ENCODE measurements around the gene ABHD2. TPM values are rescaled to one million over a fixed set of nuclear protein-coding genes. Genes with fewer than 3 reads are reported as not detected.

The ABHD2 gene
- total and polyA plus RNA-seq, 12 donors, result 5.6 to 316 (median 135) TPM

DNA sequence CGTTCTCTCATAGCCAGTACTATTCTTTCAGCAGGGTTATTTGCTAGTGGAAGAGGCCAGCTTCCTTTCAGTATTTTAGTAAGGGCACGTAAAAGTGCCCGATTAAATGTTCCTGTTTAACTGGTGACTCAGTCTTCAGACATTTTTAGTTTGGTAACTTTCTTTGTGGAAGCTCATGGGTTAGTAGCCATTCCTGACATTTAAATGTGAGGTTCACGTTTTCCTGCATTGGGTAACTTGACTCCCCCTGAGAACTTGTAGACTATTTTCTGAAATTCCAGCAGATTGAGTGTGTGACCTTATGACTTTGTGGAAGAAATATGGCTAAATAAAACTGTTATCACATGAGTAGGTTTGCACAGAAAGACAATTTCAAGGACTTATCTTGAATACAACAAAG lies 16.9 kb downstream of the ABHD2 start:
- WGBS, 4 donors, result 10 to 35% (median 19%) methylated on average over 4 of the region's 4 CpGs
- H3K4me3 ChIP-seq, result no peak overlapping the region
- intact Hi-C loops (cut with DNase I), result no loop called here
- TF ChIP-seq POLR2A (IDR thresholded peaks at IDR 0.05) (no peak), CTCF (IDR thresholded peaks at IDR 0.05) (no peak)
- peaks cover 0 to 3% of the 10 kb centered on the region in 2 donors for H3K36me3 ChIP-seq (replicated peaks in 1 of 2)
- no peaks in the 10 kb centered on the region for H3K9me3 ChIP-seq (replicated peaks in 1 of 3)
- H3K27me3 ChIP-seq, result no peaks in the 10 kb centered on the region
- DNase-seq, result no peak
- H3K4me1 ChIP-seq (replicated peaks in 1 of 2), result peaks cover 50 to 83% of the 10 kb centered on the region in 2 donors
- H3K27ac ChIP-seq, result peak overlapping the region; percentile 35 to 95 (median 85)

DNA sequence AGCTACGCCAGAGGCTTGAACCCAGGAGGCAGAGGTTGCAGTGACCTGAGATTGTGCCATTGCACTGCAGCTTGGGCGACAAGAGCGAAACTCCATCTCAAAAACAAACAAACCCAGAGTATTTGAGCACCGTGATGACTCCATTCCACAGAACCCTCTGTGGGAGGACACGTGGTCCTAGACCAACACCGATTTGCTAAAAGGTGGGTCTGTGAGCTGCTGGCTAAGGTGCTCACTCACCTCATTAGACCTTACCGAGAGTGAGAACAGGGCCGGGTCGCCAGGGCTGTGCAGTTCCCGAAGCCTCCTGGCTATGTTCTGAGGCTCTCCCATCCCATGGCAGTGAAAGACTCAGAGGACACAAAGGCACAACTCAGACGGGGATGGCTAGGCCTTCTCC lies 17.9 kb downstream of the ABHD2 start:
- Histone ChIP-seq H3K4me3 (no peak overlapping the region), H3K27ac (peak overlapping the region in 3 of 5 donors; percentile 85 to 95 (median 90)), H3K9me3 (replicated peaks in 1 of 3) (no peaks in the 10 kb centered on the region), H3K36me3 (replicated peaks in 1 of 2) (no peaks in the 10 kb centered on the region), H3K4me1 (replicated peaks in 1 of 2) (peaks cover 50 to 82% of the 10 kb centered on the region in 2 donors), H3K27me3 (no peaks in the 10 kb centered on the region)
- DNase-seq, result no peak
- TF ChIP-seq POLR2A (IDR thresholded peaks at IDR 0.05), result no peak
- no peak for TF ChIP-seq CTCF (IDR thresholded peaks at IDR 0.05)
- intact Hi-C loops (cut with DNase I), result no loop called here
- WGBS, 4 donors, result 79 to 98% (median 91%) methylated on average over 10 to 11 of the region's 11 CpGs

DNA sequence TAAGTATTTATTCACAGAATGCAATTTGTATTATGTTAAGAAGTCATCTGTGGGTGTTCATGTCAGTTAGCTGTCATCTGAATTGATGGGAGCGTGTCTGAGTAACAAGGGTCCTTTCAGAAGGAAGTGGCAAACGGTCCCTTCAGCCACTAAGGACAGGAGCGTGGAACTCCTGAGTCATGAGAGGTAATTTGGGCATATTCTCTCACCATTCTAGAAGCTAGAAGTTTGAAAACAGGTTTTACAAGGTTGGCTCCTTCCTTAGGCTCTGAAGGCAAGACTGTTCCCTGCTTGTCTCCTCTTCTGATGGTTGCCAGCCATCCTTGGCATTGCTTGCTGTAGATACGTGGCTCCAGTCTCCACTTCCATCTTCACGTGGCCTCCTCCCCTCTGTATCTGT lies 19.7 kb downstream of the ABHD2 start:
- no peak overlapping the region for H3K4me3 ChIP-seq
- intact Hi-C loops (cut with DNase I), result no loop called here
- H3K27me3 ChIP-seq, result no peaks in the 10 kb centered on the region
- no peaks in the 10 kb centered on the region for H3K9me3 ChIP-seq (replicated peaks in 1 of 3)
- peaks cover 51 to 77% of the 10 kb centered on the region in 2 donors for H3K4me1 ChIP-seq (replicated peaks in 1 of 2)
- H3K36me3 ChIP-seq (replicated peaks in 1 of 2), result no peaks in the 10 kb centered on the region
- 71 to 81% (median 74%) methylated on average over 5 of the region's 5 CpGs for WGBS, 4 donors
- TF ChIP-seq CTCF (IDR thresholded peaks at IDR 0.05) (no peak), POLR2A (IDR thresholded peaks at IDR 0.05) (no peak)
- peak overlapping the region; percentile 5 to 74 (median 55) for H3K27ac ChIP-seq
- peak in 1 of 7 donors; percentile 41 for DNase-seq

DNA sequence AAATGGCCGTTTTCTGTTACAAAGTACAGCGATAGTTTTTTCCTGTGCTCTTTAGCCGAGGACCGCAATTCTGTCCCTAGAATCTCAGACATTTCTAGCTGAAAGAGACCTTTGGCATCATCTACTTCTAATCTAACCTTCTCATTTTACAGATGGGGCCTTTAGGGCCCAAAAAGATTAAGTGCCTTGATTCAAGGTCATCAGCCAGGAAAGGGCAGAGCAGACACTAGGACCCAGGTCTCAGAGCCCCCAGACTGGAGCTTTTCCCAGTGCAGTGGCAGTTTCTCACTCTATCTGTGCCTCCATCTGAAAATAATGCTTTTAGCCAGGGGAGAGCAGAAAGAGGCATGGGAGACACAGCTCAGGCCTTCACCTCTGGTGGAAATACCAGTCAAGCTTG lies 20.6 kb downstream of the ABHD2 start:
- TF ChIP-seq CTCF (IDR thresholded peaks at IDR 0.05) (no peak), POLR2A (IDR thresholded peaks at IDR 0.05) (no peak)
- Histone ChIP-seq H3K4me1 (replicated peaks in 1 of 2) (peaks cover 46 to 77% of the 10 kb centered on the region in 2 donors), H3K27me3 (no peaks in the 10 kb centered on the region), H3K4me3 (no peak overlapping the region), H3K36me3 (replicated peaks in 1 of 2) (no peaks in the 10 kb centered on the region), H3K27ac (peak overlapping the region in 4 of 5 donors; percentile 5 to 74 (median 64)), H3K9me3 (replicated peaks in 1 of 3) (no peaks in the 10 kb centered on the region)
- WGBS, 4 donors, result 50 to 61% (median 52%) methylated on average over 4 of the region's 4 CpGs
- intact Hi-C loops (cut with DNase I), result no loop called here
- DNase-seq, result peak in 1 of 7 donors; percentile 37

Data from adrenal gland (tissue), 12 donors.